ENCODE data around the gene PARP9.

The PARP9 gene

DNA sequence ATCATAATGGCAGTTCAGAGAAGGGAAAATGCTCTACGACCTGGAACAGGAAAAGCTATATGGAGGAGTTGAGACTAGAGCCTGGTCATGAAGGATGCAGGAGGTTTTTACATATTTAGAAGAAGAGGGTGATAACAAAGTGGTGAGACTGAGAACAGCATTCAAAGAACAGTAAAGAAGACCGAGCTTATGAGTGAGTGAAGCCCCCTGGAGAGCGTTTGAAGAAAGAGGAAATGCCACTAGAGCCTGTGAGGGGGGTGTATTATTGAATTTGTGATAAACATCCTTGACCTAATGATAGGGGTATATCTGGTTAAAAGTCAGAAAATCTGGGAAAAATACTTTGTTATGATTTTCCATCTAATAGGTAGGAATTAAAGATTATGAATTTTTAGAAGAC lies 4.2 kb downstream of the PARP9 start:
- TF ChIP-seq, protein P1, sequence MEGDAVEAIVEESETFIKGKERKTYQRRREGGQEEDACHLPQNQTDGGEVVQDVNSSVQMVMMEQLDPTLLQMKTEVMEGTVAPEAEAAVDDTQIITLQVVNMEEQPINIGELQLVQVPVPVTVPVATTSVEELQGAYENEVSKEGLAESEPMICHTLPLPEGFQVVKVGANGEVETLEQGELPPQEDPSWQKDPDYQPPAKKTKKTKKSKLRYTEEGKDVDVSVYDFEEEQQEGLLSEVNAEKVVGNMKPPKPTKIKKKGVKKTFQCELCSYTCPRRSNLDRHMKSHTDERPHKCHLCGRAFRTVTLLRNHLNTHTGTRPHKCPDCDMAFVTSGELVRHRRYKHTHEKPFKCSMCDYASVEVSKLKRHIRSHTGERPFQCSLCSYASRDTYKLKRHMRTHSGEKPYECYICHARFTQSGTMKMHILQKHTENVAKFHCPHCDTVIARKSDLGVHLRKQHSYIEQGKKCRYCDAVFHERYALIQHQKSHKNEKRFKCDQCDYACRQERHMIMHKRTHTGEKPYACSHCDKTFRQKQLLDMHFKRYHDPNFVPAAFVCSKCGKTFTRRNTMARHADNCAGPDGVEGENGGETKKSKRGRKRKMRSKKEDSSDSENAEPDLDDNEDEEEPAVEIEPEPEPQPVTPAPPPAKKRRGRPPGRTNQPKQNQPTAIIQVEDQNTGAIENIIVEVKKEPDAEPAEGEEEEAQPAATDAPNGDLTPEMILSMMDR (IDR thresholded peaks at IDR 0.05; ENCODE audit: low read depth, low read length): no peak
- no peak overlapping the region for H3K4me3 ChIP-seq (ENCODE audit: low read depth, low read length)

DNA sequence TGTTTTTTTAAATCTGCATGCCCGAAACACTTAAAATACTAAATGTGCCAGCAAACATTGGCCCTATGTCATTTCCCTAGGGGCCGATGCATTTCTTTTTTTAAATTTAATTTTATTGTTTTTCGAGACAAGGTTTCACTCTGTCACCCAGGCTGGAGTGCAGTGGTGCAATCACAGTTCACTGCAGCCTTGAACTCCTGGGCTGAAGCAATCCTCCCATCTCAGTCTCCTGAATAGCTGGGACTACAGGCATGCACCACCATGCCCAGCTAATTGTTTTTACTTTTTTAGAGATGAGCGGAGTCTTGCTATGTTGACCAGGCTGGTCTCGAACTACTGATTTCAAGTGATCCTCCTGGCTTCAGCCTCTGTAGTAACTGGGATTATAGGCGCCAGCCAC lies 5.5 kb downstream of the PARP9 start:
- H3K4me3 ChIP-seq (ENCODE audit: low read depth, low read length): no peak overlapping the region
- TF ChIP-seq, protein P1 (IDR thresholded peaks at IDR 0.05; ENCODE audit: low read depth, low read length): no peak

DNA sequence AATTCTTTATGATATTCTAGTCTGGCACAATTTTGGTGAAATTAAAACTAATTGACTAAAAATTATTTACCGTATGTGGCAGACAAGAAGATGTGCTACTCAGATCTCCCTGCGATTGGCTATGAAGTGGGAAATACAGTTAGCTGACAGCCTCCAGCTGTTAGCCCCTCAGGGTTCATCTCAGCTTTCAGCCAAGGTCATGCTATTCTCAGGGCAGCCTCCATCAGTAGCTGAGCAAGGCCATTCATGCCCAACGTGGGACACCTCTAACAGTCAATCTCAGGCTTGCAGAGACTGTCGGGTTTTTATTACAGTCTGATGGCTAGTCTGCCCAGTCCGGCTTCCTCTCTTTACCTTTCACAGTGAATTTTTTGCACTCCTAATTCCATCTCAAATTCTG lies 6.7 kb downstream of the PARP9 start:
- TF ChIP-seq, protein P1 (IDR thresholded peaks at IDR 0.05; ENCODE audit: low read depth, low read length): no peak

GRCh38 chr3:122555275-122556071 lies 8.6 kb downstream of the PARP9 start:
- TF ChIP-seq, protein P1 (IDR thresholded peaks at IDR 0.05; ENCODE audit: low read depth, low read length): no peak
- H3K4me3 ChIP-seq (ENCODE audit: low read depth, low read length): no peak overlapping the region

More for the DNA sequence above, 6.7 kb downstream of the PARP9 start:
- no peak overlapping the region for H3K4me3 ChIP-seq (ENCODE audit: low read depth, low read length)

DNA sequence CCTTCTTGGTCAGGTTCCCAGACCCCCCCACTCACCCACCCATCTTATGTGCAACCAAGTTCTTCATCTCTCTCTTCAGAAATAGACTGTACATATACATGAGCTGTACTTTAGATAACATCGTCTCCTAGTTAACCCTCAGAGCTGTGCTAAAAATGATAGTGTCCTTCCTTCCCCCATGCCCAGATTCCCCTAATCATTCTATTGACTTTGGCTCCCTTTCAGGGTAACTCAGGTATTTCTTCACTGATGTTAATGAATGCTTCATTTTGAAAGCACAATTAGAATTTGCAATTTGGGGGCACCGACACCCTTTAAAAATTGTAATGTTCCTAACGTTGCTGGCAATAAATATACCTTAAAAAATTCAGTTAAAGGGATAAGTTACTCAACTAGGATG lies 10.9 kb downstream of the PARP9 start:
- H3K4me3 ChIP-seq (ENCODE audit: low read depth, low read length): no peak overlapping the region
- TF ChIP-seq, protein P1 (IDR thresholded peaks at IDR 0.05; ENCODE audit: low read depth, low read length): no peak

DNA sequence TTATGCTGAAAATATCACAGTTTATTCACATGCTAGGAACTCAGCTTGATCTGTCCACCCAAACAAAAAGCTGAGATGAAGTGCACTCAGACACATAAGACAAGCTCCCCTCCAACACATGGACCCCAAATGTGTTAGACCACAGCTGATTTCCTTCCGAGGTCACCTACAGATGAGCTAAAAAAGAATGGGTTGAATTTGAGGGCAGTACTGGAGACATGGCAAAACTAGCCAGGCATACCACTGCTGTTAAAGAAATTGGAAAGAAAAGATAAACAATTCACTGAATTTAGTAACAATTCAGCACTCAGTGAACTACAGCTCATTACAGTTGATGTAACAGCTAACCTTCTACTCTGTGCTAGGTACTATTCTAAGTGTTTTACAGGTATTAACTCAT lies 15.5 kb downstream of the PARP9 start:
- TF ChIP-seq, protein P1 (IDR thresholded peaks at IDR 0.05; ENCODE audit: low read depth, low read length): no peak
- no peak overlapping the region for H3K4me3 ChIP-seq (ENCODE audit: low read depth, low read length)

GRCh38 chr3:122548076-122548475 lies 16.0 kb downstream of the PARP9 start:
- TF ChIP-seq, protein P1 (IDR thresholded peaks at IDR 0.05; ENCODE audit: low read depth, low read length): no peak
- H3K4me3 ChIP-seq (ENCODE audit: low read depth, low read length): no peak overlapping the region

Data from WI38 (cell line).